Breast epithelium (tissue), 4 donors: ENCODE measurements around the gene MDFI. TPM values are rescaled to one million over a fixed set of nuclear protein-coding genes. Genes with fewer than 3 reads are reported as not detected.

Experiments
- DNase-seq, 2 donors: peaks; one replicate each; pipeline ENCODE4 v3.0.0-alpha.2; 2019; ENCODE audit warnings: low spot score in 2 of 2
- H3K27ac ChIP-seq, 2 donors: fragments of 200-600 bp; sonication (generic) in 1 of 2; one replicate each; pipeline ENCODE4 v1.5.1; 2016 to 2019; ENCODE audit warnings: mild to moderate bottlenecking in 1 of 2
- H3K27me3 ChIP-seq, 2 donors: fragments of 200-600 bp; sonication (generic) in 1 of 2; one replicate each; pipeline versions ENCODE4 v1.5.1 to v1.6.0; 2017 to 2019; ENCODE audit warnings: control low read depth in 1 of 2, mild to moderate bottlenecking in 1 of 2
- H3K36me3 ChIP-seq: fragments of 200-600 bp; one replicate; pipeline ENCODE4 v1.5.1; 2019
- H3K4me1 ChIP-seq, 2 donors: fragments of 200-600 bp; sonication (generic); one replicate each; pipeline ENCODE4 v1.5.1; 2016 to 2019; ENCODE audit warnings: control low read depth in 1 of 2
- H3K4me3 ChIP-seq, 3 donors: fragments of 200-600 bp; sonication (generic); 1 replicate in 2 of 3; 2 replicates in 1 of 3; pipeline ENCODE4 v1.5.1; 2016 to 2019; ENCODE audit warnings: mild to moderate bottlenecking in 3 of 3, moderate library complexity in 2 of 3
- H3K9me3 ChIP-seq, 2 donors: fragments of 200-600 bp; sonication (generic) in 1 of 2; one replicate each; pipeline ENCODE4 v1.5.1; 2016 to 2019; ENCODE audit warnings: control low read depth in 1 of 2
- POLR2A ChIP-seq: fragments of 450-650 bp; IDR thresholded peaks from one replicate; pipeline ENCODE4 v1.6.1; 2016; ENCODE audit warnings: antibody characterized with exemption, mild to moderate bottlenecking, moderate library complexity
- POLR2AphosphoS5 ChIP-seq, 3 donors: sonication (generic); formaldehyde crosslinking; IDR thresholded peaks; one replicate each; pipeline ENCODE4 v1.6.1; 2017; ENCODE audit warnings: antibody characterized with exemption in 3 of 3
- intact Hi-C: fragments of 100-400 bp; cut with DNase I; formaldehyde crosslinking; loops from one replicate; pipeline ENCODE4 v1.15.1; 2023; ENCODE audit warnings: low total_unique reads
- total RNA-seq, 3 donors: library from RNA; depleted of rRNA; stranded (reverse); fragments of >200 nt; gene quantifications; one replicate each; pipeline ENCODE4 v1.1.0, GENCODE V29; 2016
- TF ChIP-seq, protein P1 (sequence below), 3 donors: fragments of 450-650 bp; IDR thresholded peaks; one replicate each; pipeline ENCODE4 v1.5.1; 2016 to 2017; ENCODE audit warnings: antibody characterized with exemption in 3 of 3, mild to moderate bottlenecking in 3 of 3, moderate library complexity in 3 of 3

The MDFI gene
- total RNA-seq, 3 donors from 2014 or later = 26.7 to 75.8 (median 36.1) TPM

DNA sequence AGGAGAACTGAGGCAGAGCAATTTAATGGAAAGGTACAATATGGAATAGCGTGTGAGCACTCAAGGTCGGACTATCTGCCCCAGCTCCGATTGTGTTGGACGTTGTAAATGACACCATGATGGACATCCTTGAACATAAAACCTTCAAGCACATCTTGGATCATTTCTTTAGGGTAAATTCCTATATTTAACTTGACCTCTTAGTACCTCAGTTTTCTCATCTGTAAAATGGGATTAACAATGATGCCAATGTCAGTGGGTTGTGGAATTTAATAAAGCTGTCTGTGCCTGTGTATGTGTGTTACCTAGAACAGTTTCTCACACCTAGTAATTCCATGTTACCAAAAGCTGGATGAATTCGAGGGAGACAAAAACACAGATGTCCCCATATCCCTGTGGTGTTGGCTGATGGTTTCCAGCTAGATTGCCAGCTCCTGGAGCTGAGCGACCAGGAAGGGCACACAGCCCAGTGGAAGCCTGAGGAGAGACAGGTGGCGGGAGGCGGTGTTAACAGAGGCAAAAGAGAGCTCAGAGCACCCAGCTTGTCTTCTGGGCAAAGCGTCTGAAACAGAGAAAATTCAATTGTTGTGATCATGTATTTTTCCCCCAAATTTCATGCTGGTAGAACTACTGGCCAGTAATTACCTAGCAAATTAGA lies 32.6 kb downstream of the MDFI start:
- DNase-seq = no peak
- Histone ChIP-seq H3K27me3 (no peaks in the 10 kb centered on the region), H3K9me3 (peaks cover 0 to 3% of the 10 kb centered on the region in 2 donors), H3K27ac (no peak overlapping the region), H3K36me3 (no peaks in the 10 kb centered on the region), H3K4me3 (no peak overlapping the region), H3K4me1 (no peaks in the 10 kb centered on the region)
- intact Hi-C loops = no loop called here
- TF ChIP-seq POLR2A = no peak
- TF ChIP-seq POLR2AphosphoS5 (IDR thresholded peaks at IDR 0.05) = no peak
- TF ChIP-seq, protein P1, sequence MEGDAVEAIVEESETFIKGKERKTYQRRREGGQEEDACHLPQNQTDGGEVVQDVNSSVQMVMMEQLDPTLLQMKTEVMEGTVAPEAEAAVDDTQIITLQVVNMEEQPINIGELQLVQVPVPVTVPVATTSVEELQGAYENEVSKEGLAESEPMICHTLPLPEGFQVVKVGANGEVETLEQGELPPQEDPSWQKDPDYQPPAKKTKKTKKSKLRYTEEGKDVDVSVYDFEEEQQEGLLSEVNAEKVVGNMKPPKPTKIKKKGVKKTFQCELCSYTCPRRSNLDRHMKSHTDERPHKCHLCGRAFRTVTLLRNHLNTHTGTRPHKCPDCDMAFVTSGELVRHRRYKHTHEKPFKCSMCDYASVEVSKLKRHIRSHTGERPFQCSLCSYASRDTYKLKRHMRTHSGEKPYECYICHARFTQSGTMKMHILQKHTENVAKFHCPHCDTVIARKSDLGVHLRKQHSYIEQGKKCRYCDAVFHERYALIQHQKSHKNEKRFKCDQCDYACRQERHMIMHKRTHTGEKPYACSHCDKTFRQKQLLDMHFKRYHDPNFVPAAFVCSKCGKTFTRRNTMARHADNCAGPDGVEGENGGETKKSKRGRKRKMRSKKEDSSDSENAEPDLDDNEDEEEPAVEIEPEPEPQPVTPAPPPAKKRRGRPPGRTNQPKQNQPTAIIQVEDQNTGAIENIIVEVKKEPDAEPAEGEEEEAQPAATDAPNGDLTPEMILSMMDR (IDR thresholded peaks at IDR 0.05) = no peak

DNA sequence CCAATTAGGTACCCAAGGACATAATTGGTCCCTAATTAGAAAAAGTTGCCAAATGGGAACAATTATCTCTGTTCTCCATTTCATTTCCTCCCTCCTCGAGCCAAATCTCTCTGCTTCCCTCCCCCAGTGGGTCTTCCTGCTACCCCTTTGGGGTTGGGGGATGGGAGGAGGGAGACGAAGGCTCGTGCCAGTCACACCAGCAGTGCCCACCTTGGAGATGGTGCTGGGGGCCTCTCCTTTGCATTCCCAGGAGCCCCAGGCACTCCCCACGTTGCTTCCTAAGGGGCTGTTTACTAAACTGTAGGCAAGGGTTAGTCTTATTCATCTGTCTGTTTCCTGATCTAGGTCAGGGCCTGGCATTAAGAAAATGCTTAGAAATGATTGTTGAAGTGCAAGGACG lies 33.1 kb downstream of the MDFI start:
- Histone ChIP-seq H3K36me3 (no peaks in the 10 kb centered on the region), H3K9me3 (peaks cover 0 to 3% of the 10 kb centered on the region in 2 donors), H3K27me3 (no peaks in the 10 kb centered on the region), H3K4me3 (no peak overlapping the region), H3K4me1 (no peaks in the 10 kb centered on the region), H3K27ac (no peak overlapping the region)
- no peak for DNase-seq
- intact Hi-C loops = no loop called here
- TF ChIP-seq, protein P1 (IDR thresholded peaks at IDR 0.05) = no peak
- no peak for TF ChIP-seq POLR2AphosphoS5 (IDR thresholded peaks at IDR 0.05)
- TF ChIP-seq POLR2A = no peak

DNA sequence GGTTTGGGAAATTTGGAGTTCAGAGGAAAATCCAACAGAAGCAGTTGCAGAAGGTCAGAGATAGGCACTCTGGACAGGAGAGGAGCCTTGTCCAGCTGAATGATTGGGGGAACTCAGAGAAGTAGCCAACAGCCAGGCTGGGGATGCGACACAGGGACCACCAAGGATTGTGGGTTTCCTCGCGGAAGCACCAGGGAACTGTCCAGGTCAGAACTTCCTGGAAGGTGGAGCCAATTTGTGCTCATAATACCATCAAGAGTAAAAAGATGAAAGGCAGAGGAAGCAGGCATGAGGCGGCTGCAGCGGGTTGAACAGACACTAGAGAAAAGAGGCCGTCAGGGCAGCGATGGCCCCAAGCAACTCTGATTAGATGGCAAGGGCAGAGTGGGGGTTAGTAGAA lies 33.7 kb downstream of the MDFI start:
- peaks cover 0 to 3% of the 10 kb centered on the region in 2 donors for H3K9me3 ChIP-seq
- no peak for DNase-seq
- intact Hi-C loops = no loop called here
- no peaks in the 10 kb centered on the region for H3K36me3 ChIP-seq
- no peaks in the 10 kb centered on the region for H3K27me3 ChIP-seq
- no peak overlapping the region for H3K4me3 ChIP-seq
- H3K4me1 ChIP-seq = no peaks in the 10 kb centered on the region
- TF ChIP-seq POLR2AphosphoS5 (IDR thresholded peaks at IDR 0.05) = no peak
- TF ChIP-seq, protein P1 (IDR thresholded peaks at IDR 0.05) = no peak
- TF ChIP-seq POLR2A = no peak
- no peak overlapping the region for H3K27ac ChIP-seq

DNA sequence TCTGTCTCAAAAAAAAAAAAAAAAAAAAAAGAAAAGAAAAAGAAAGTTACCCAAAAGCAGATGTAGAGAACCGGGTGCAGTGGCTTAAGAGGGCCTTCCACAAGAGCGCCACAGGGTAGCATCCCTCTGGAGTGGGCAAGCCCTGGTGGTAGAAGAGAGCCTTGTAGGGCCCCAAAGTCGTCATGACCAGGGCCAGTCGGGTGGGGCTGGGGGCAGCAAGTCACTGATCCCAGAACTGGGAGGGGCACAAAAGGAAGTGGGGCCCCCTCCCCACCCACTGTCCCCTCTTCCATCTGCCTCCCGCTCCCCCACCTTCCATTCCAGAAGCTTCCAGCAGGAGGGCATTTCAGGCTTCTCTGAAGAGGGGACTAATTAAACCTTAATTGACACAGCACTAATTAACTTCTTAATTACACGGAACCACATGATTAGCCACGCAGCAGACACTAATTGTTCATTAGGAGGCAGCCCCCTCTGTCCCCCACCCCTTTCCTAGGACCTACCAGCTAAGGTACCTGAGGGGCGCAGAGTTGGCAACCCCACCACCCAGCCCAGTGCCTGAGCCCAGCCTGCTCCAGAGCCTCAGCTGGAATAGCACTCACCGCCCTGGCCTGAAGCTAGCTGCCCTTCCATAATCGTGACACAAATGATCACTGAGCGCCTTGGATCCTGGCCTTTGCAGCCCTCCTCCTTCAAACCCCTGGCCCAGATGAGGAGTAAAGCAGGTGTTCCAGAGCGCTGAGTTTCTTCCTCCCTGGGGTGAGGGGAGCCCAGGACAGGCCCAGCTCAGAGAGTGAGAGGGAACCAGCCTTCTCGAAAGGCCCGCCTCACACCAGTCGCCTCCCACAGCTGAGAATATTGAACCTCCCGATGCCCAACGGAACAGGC lies 34.8 kb downstream of the MDFI start:
- intact Hi-C loops = loop anchor here (1.0 kb wide), 1 partner anchor 21 kb away; no protein-coding TSS in a partner anchor
- no peak for DNase-seq
- TF ChIP-seq, protein P1 (IDR thresholded peaks at IDR 0.05) = no peak
- no peak for TF ChIP-seq POLR2A
- TF ChIP-seq POLR2AphosphoS5 (IDR thresholded peaks at IDR 0.05) = no peak

DNA sequence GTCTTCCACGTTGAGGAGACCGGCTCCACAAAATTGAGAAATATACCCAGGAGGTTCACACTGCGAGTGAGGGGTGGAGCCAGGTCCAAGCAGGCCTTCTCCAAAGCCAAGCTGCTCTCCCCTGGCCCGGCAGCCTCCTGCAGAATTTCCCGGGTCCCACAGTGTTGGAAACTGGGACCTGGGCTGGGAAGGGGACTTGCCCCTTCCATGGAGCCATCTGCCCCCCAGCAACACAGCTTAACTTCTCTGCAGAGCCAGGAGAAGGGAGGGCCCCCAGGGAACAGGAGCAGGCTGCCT lies 35.4 kb downstream of the MDFI start:
- Histone ChIP-seq H3K27ac (no peak overlapping the region), H3K36me3 (no peaks in the 10 kb centered on the region), H3K27me3 (no peaks in the 10 kb centered on the region), H3K4me3 (no peak overlapping the region), H3K9me3 (peaks cover 0 to 3% of the 10 kb centered on the region in 2 donors), H3K4me1 (no peaks in the 10 kb centered on the region)
- TF ChIP-seq POLR2A (no peak), POLR2AphosphoS5 (IDR thresholded peaks at IDR 0.05) (no peak)
- TF ChIP-seq, protein P1 (IDR thresholded peaks at IDR 0.05) = no peak
- no peak for DNase-seq
- intact Hi-C loops = loop anchor here (1.0 kb wide), 1 partner anchor 21 kb away; no protein-coding TSS in a partner anchor

More for the DNA sequence above, 34.8 kb downstream of the MDFI start:
- peaks cover 0 to 3% of the 10 kb centered on the region in 2 donors for H3K9me3 ChIP-seq
- H3K27ac ChIP-seq = no peak overlapping the region
- no peaks in the 10 kb centered on the region for H3K4me1 ChIP-seq
- H3K27me3 ChIP-seq = no peaks in the 10 kb centered on the region
- no peaks in the 10 kb centered on the region for H3K36me3 ChIP-seq
- H3K4me3 ChIP-seq = no peak overlapping the region
